Activated naive CD4-positive, alpha-beta T cell treated with anti-CD3 and anti-CD28 coated beads for 36 hours (primary cell): ENCODE results near the gene USF2. TPM values are rescaled to one million over a fixed set of nuclear protein-coding genes. Genes with fewer than 3 reads are reported as not detected.
"Not testable (repeated sequence)": the region's sequence is repeated elsewhere in the genome, so short reads cannot be mapped to it uniquely, and the experiment has no call there.

Experiments
- CTCF ChIA-PET: fragments of 350-600 bp; sonication (Branson Sonifier 250); formaldehyde crosslinking; loops from one replicate; lab custom pipeline; 2021; ENCODE audit warnings: antibody characterized with exemption; lab: Charles Lee
- DNase-seq: peaks from one replicate; pipeline ENCODE4 v3.0.0-alpha.2; 2020
- H3K27ac Mint-ChIP-seq: one replicate; pipeline ENCODE4 v1.8.0; 2021; ENCODE audit warnings: mild to moderate bottlenecking, mixed read lengths
- H3K27me3 Mint-ChIP-seq: one replicate; pipeline ENCODE4 v1.8.0; 2021; ENCODE audit warnings: low read depth, mixed read lengths
- H3K36me3 Mint-ChIP-seq: one replicate; pipeline ENCODE4 v1.8.0; 2021; ENCODE audit warnings: low read depth, mixed read lengths
- H3K4me1 Mint-ChIP-seq: one replicate; pipeline ENCODE4 v1.8.0; 2021; ENCODE audit warnings: low read depth, mixed read lengths
- H3K4me3 Mint-ChIP-seq: one replicate; pipeline ENCODE4 v1.8.0; 2021; ENCODE audit warnings: mild to moderate bottlenecking, moderate library complexity, mixed read lengths
- H3K9me3 Mint-ChIP-seq: one replicate; pipeline ENCODE4 v1.8.0; 2021; ENCODE audit warnings: mixed read lengths
- intact Hi-C: fragments of 100-400 bp; cut with micrococcal nuclease; formaldehyde crosslinking; loops from one replicate; pipeline ENCODE4 v1.15.1; 2023
- total RNA-seq, 2 experiments: library from RNA; stranded (reverse); gene quantifications; one replicate each; pipeline ENCODE4 v1.2.3, GENCODE V29; 2021

The USF2 gene
- total RNA-seq, 2 experiments from 2014 or later: 136 to 144 TPM

- Mint-ChIP-seq H3K27ac (no peak within 1 kb of the TSS), H3K9me3 (no peaks in the 10 kb centered on the region), H3K27me3 (no peaks in the 10 kb centered on the region), H3K4me1 (peaks cover 10% of the 10 kb centered on the region), H3K36me3 (no peaks in the 10 kb centered on the region), H3K4me3 (no peak within 1 kb of the TSS)
- DNase-seq: peak; percentile 3
- intact Hi-C loops: no loop called here
- CTCF ChIA-PET: interaction anchor here (0.7 kb wide), 1 partner anchor 386 kb away, joined by 5 read pairs; no protein-coding TSS in a partner anchor
Measured at GRCh38 chr19:35228177-35228930, 40.4 kb upstream of the USF2 start, which contains the start of gene FAM187B. TSS of gene FAM187B (minus strand) at chr19:35228739. CDS start at chr19:35228680, 59 bp downstream.

GRCh38 chr19:35229601-35230000 lies 39.2 kb upstream of the USF2 start:
- Mint-ChIP-seq H3K4me3 (no peak overlapping the region), H3K9me3 (no peaks in the 10 kb centered on the region), H3K27me3 (no peaks in the 10 kb centered on the region), H3K27ac (no peak overlapping the region), H3K36me3 (no peaks in the 10 kb centered on the region), H3K4me1 (peaks cover 7% of the 10 kb centered on the region)
- peak; percentile 1 for DNase-seq
- CTCF ChIA-PET: interaction anchor here (0.6 to 0.7 kb wide), 2 partner anchors 163 to 434 kb away, joined by 3 read pairs; no protein-coding TSS in a partner anchor
- intact Hi-C loops: no loop called here

DNA sequence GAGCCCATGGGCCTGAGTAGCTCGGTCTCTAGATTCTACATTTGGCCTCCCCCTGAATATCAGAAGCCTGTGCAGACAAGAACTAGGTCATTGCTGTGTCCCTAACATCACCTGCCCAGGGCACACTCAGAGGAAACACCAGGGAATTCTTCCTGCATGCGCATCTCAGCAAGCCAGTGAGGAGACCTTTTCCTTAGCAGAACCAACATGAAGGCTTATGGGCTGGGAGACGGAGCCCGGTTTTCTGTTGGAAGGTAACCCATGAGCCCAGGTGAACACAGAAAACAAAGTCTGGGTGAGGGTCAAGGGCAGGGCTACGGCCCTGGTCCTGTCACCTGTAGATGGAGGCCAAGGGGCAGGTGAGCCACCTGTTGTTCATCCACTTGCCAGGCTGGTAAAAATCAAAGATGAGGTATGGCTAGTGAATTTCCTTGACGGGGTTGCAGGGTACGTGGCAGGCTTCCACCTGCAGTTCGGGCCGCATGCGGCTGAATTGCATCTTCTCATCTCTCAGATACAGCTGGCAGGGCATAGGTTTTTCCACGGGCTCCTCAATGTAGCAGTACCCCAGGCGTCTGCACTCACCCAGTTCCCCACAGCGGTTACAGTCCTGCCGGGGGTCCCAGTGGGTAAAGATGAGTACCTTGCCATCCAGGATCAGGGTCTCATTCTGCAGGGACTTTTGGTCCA lies 36.7 kb upstream of the USF2 start:
- Mint-ChIP-seq H3K36me3 (no peaks in the 10 kb centered on the region), H3K4me1 (peaks cover 10% of the 10 kb centered on the region), H3K27ac (no peak overlapping the region), H3K27me3 (no peaks in the 10 kb centered on the region), H3K4me3 (no peak overlapping the region), H3K9me3 (no peaks in the 10 kb centered on the region)
- intact Hi-C loops: no loop called here
- CTCF ChIA-PET: no interaction called here
- DNase-seq: no peak

- H3K27me3 Mint-ChIP-seq: no peaks in the 10 kb centered on the region
- peak; percentile 2 for DNase-seq
- no peaks in the 10 kb centered on the region for H3K36me3 Mint-ChIP-seq
- no peak overlapping the region for H3K4me3 Mint-ChIP-seq
- CTCF ChIA-PET: no interaction called here
- peaks cover 10% of the 10 kb centered on the region for H3K4me1 Mint-ChIP-seq
- H3K27ac Mint-ChIP-seq: no peak overlapping the region
- H3K9me3 Mint-ChIP-seq: no peaks in the 10 kb centered on the region
- intact Hi-C loops: no loop called here
Measured at GRCh38 chr19:35232912-35233311, 35.9 kb upstream of the USF2 start.

DNA sequence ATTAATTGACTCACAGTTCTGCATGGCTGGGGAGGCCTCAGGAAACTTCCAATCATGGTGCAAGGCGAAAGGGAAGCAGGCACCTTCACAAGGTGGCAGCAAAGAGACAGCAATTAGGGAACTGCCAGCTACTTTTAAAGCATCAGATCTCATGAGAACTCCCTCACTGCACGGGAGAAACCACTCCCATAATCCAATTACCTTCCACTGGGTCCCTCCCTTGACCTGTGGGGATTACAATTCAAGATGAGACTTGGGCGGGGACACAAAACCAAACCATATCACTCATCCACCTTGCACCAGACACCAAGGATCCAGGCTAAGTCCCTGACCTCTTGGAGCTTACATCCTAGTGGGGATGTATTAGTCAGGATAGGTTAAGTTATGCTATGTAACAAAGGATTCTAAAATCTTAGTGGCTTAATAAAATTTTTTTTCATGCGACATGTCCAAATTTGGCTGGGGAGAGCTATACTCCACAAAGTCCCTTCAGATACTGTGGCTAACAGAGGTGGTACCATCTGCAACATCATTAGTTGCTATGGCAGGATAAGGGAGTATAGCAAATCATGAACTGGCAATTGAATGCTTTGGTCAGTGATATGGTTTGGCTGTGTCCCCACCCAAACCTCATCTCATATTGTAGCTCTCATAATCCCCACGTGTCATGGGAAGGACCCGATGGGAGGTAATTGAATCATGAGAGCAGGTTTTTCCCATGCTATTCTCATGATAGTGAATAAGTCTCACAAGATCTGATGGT lies 31.9 kb upstream of the USF2 start:
- Mint-ChIP-seq H3K4me3 (no peak overlapping the region), H3K9me3 (peaks cover 7% of the 10 kb centered on the region), H3K4me1 (peaks cover 24% of the 10 kb centered on the region), H3K27ac (no peak overlapping the region), H3K36me3 (peaks cover 4% of the 10 kb centered on the region), H3K27me3 (no peaks in the 10 kb centered on the region)
- DNase-seq: peak; percentile 53
- intact Hi-C loops: no loop called here
- CTCF ChIA-PET: interaction anchor here (0.9 to 1.5 kb wide), 4 partner anchors 12 to 270 kb away, joined by 3 read pairs; no protein-coding TSS in a partner anchor

GRCh38 chr19:35239597-35239996 lies 29.2 kb upstream of the USF2 start:
- H3K27me3 Mint-ChIP-seq, DNase-seq, H3K4me3 Mint-ChIP-seq, H3K27ac Mint-ChIP-seq, H3K36me3 Mint-ChIP-seq, intact Hi-C loops, H3K9me3 Mint-ChIP-seq: not testable (repeated sequence)
- CTCF ChIA-PET: interaction anchor here (1.6 kb wide), 1 partner anchor 98 kb away, joined by 7 read pairs; no protein-coding TSS in a partner anchor
- peaks cover 24% of the 10 kb centered on the region for H3K4me1 Mint-ChIP-seq

- H3K27ac Mint-ChIP-seq: peak overlapping the region; percentile 44
- intact Hi-C loops: no loop called here
- peaks cover 4% of the 10 kb centered on the region for H3K36me3 Mint-ChIP-seq
Measured at GRCh38 chr19:35240327-35240726, 28.4 kb upstream of the USF2 start.

DNA sequence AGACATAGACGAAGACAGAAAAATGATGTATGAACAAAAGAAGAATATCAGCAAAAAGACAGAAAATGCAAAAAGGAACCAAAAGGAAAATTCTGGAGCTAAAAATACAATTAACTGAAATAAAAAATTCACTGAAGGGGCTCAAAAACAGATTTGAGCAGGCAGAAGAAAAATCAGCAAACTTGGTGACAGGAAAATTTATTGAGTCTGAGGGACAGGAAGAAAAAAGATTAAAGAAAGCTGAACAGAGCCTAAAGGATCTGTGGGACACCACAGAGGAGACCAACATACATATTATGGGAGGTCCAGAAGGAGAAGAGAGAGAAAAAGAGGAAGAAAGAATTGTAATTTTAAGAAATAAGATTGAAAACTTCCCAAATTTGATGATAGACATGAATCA lies 27.3 kb upstream of the USF2 start:
- Mint-ChIP-seq H3K4me1 (peaks cover 17% of the 10 kb centered on the region), H3K9me3 (peaks cover 7% of the 10 kb centered on the region), H3K36me3 (peaks cover 4% of the 10 kb centered on the region), H3K27me3 (no peaks in the 10 kb centered on the region), H3K27ac (no peak overlapping the region), H3K4me3 (no peak overlapping the region)
- intact Hi-C loops: no loop called here
- CTCF ChIA-PET: interaction anchor here (1.2 kb wide), 2 partner anchors 25 to 98 kb away, joined by 4 to 5 read pairs; partner anchors contain the start of gene FXYD7
- DNase-seq: no peak

More at GRCh38 chr19:35240327-35240726, 28.4 kb upstream of the USF2 start:
- CTCF ChIA-PET: interaction anchor here (1.2 to 1.6 kb wide), 2 partner anchors 98 to 113 kb away, joined by 3 to 7 read pairs; no protein-coding TSS in a partner anchor
- no peak overlapping the region for H3K4me3 Mint-ChIP-seq
- H3K9me3 Mint-ChIP-seq: peaks cover 7% of the 10 kb centered on the region
- H3K27me3 Mint-ChIP-seq: no peaks in the 10 kb centered on the region
- peak; percentile 4 for DNase-seq
- H3K4me1 Mint-ChIP-seq: peaks cover 20% of the 10 kb centered on the region

GRCh38 chr19:35246466-35247092 lies 22.2 kb upstream of the USF2 start:
- Mint-ChIP-seq H3K4me3 (peak overlapping the region; percentile 9), H3K27me3 (no peaks in the 10 kb centered on the region), H3K9me3 (peaks cover 1% of the 10 kb centered on the region), H3K36me3 (no peaks in the 10 kb centered on the region), H3K4me1 (peaks cover 13% of the 10 kb centered on the region), H3K27ac (no peak overlapping the region)
- no peak for DNase-seq
- CTCF ChIA-PET: no interaction called here
- intact Hi-C loops: loop anchor here (5.0 kb wide), 1 partner anchor 34 kb away; no protein-coding TSS in a partner anchor

DNA sequence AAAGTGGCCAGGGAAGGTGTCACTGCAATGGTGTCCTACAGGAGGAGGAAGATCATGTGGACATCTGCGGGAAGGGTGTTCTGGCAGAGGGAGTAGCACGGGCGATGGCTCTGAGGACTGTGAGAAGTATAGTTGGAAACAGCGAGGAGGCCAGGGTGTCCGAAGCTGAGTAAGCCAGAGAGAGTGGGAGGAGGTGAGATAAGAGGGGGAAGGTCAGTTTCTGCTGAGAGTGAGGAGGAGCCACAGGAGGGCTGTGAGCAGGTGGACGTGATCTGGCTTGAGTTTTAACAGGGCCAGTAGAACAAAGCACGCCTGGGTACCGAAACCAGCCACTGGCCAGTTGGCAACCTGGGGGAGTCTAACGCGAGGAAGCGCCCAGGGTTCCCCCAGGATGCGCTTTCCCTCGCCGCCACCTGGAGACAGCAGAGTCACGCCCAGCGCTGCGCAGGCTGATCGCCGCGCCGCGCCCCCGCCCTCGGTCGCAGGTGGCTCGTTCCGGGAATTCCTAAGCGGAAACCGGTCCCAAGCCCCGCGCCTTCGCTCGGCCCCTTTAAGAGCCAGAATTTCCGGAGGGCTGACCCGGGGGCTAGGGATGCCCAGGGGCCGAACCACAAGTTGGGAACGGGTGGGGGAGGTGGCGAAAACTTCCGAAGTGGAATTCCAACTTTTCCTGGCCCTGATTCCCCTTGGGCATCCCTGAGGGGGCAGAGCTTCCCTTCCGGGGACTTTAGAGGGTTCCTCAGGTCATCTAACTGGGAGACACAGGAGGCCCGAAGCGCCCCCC lies 21.0 kb upstream of the USF2 start:
- DNase-seq: peak; percentile 76
- H3K36me3 Mint-ChIP-seq: no peaks in the 10 kb centered on the region
- intact Hi-C loops: loop anchor here (1.0 to 5.0 kb wide), 5 partner anchors 21 to 247 kb away; partner anchors contain the start of genes FFAR1 and USF2
- H3K4me3 Mint-ChIP-seq: peak overlapping the region; percentile 86
- H3K27me3 Mint-ChIP-seq: no peaks in the 10 kb centered on the region
- peaks cover 13% of the 10 kb centered on the region for H3K4me1 Mint-ChIP-seq
- H3K27ac Mint-ChIP-seq: peak overlapping the region; percentile 90
- H3K9me3 Mint-ChIP-seq: no peaks in the 10 kb centered on the region
- CTCF ChIA-PET: interaction anchor here (0.5 to 0.8 kb wide), 2 partner anchors 9 to 35 kb away, joined by 3 to 4 read pairs; no protein-coding TSS in a partner anchor
